K562 (cell line): ENCODE measurements around the gene FAM187B. TPM values are rescaled to one million over a fixed set of nuclear protein-coding genes. Genes with fewer than 3 reads are reported as not detected.

ENCODE experiments used
- ARID3A ChIP-seq: IDR thresholded peaks from 2 replicates; pipeline ENCODE4 v1.6.1; 2012; ENCODE audit warnings: low read depth, low read length, improper control_type of control experiment, borderline replicate concordance
- ATF4 ChIP-seq: fragments of 450-650 bp; formaldehyde crosslinking; IDR thresholded peaks from 2 replicates; pipeline ENCODE4 v1.4.0; 2022; ENCODE audit warnings: mild to moderate bottlenecking, moderate library complexity
- ATF7 ChIP-seq: fragments of 450-650 bp; IDR thresholded peaks from 2 replicates; pipeline ENCODE4 v1.7.1; 2014; ENCODE audit warnings: mild to moderate bottlenecking, moderate library complexity
- CBFA2T2 ChIP-seq: fragments of 450-650 bp; conservative IDR thresholded peaks from 2 replicates; pipeline ENCODE4 v1.6.1; 2017; ENCODE audit warnings: mild to moderate bottlenecking
- KLF16 ChIP-seq: IDR thresholded peaks from 2 replicates; pipeline ENCODE4 v1.6.1; 2016; ENCODE audit warnings: antibody characterized with exemption
- L3MBTL2 ChIP-seq: fragments of 450-650 bp; IDR thresholded peaks from 2 replicates; pipeline ENCODE4 v1.6.1; 2016; ENCODE audit warnings: mild to moderate bottlenecking, moderate library complexity
- RAD21 ChIP-seq, 2 experiments: fragments of 250-450 bp in 1 of 2; fragments of 450-650 bp in 1 of 2; sonication (Bioruptor Pico) in 1 of 2; formaldehyde crosslinking in 1 of 2; IDR thresholded peaks in 1 of 2; conservative IDR thresholded peaks in 1 of 2; 2 replicates each; pipeline versions ENCODE4 v1.4.0 to v1.8.0; 2020 to 2022; ENCODE audit warnings: mild to moderate bottlenecking in 2 of 2, moderate library complexity in 1 of 2
- RERE ChIP-seq: sonication (generic); formaldehyde crosslinking; IDR thresholded peaks from 2 replicates; pipeline ENCODE4 v1.8.0; 2023; ENCODE audit warnings: missing genetic modification reagents, mild to moderate bottlenecking, borderline replicate concordance
- ZNF551 ChIP-seq: fragments of 250-450 bp; sonication (Bioruptor Pico); IDR thresholded peaks from 2 replicates; pipeline ENCODE4 v1.5.0; 2021; ENCODE audit warnings: mild to moderate bottlenecking, moderate library complexity
- polyA plus RNA-seq, 8 experiments: library from polyadenylated mRNA; depleted of rRNA in 4 of 8; stranded (reverse) in 5 of 8; unstranded in 3 of 8; fragments of >200 nt; fragmentation: Nextera tagmentation in 2 of 8; fragmentation: Illumina TruSeq in 1 of 8; extraction: Ambion mirVana in 2 of 8; extraction: Trizol in 1 of 8; gene quantifications; 2 replicates each; pipeline versions ENCODE4 v1.2.1 to v1.2.3, GENCODE V29; 2011 to 2014; ENCODE audit warnings: inconsistent platforms in 1 of 8, missing spikeins in 1 of 8
- total RNA-seq, 7 experiments: library from RNA; depleted of rRNA in 6 of 7; stranded (reverse); fragments of >200 nt in 6 of 7; fragmentation: Illumina TruSeq in 2 of 7; extraction: Trizol in 2 of 7; gene quantifications; 2 replicates each; pipeline versions ENCODE4 v1.2.1 to v1.2.3, GENCODE V29; 2011 to 2021; ENCODE audit warnings: low replicate concordance in 1 of 7
- TF ChIP-seq, protein P1 (sequence below): fragments of 450-650 bp; IDR thresholded peaks from 2 replicates; pipeline ENCODE4 v1.6.1; 2016; ENCODE audit warnings: mild to moderate bottlenecking
- TF ChIP-seq, protein P2 (sequence below): fragments of 450-650 bp; IDR thresholded peaks from 2 replicates; pipeline ENCODE4 v1.6.1; 2014; ENCODE audit warnings: low read depth, mild to moderate bottlenecking, moderate library complexity, borderline replicate concordance
- TF ChIP-seq, protein P3 (sequence below): IDR thresholded peaks from 2 replicates; pipeline ENCODE4 v1.6.1; 2011; ENCODE audit not compliant: insufficient read length; ENCODE audit errors: extremely low read depth

The FAM187B gene
- total and polyA plus RNA-seq, 9 of the 15 experiments (the other 6 are each of a cell fraction or from before 2014, with no cell fraction given): 0.04 to 0.09 TPM; not detected in 7

DNA sequence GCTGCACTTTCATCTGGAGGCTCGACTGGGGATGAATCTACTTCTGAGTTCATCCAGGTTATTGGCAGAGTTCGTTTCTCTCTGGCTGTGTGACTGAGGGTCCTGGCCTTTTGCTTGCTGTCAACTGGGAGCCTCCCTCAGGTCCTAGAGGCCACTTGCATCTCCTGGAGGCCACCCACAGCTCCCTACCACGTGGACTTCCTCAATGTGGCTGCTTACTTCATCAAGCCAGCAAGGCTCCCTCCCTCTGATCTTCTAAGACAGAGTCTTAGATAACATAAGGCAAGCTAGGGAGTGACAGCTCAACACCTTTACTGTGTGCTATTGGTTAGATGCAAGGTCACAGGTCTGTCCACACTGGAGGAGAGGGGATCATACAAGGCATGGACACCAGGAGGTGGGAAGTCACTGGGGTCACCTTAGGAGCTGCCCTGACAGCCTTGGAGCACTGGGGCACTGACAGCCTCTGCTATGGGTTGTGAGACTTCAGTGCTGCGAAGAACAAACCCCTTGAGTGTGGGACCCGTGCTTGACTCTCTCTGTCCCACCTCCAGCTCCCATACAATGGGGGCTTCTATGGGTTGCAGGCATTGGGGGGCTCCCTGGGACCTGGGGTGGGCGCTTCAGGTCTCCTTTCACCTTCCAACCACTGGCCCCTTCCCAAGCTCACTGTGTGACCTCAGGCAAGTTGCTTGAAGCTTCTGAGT, 5.3 kb downstream of the FAM187B start (continued):
- TF ChIP-seq, protein P1, sequence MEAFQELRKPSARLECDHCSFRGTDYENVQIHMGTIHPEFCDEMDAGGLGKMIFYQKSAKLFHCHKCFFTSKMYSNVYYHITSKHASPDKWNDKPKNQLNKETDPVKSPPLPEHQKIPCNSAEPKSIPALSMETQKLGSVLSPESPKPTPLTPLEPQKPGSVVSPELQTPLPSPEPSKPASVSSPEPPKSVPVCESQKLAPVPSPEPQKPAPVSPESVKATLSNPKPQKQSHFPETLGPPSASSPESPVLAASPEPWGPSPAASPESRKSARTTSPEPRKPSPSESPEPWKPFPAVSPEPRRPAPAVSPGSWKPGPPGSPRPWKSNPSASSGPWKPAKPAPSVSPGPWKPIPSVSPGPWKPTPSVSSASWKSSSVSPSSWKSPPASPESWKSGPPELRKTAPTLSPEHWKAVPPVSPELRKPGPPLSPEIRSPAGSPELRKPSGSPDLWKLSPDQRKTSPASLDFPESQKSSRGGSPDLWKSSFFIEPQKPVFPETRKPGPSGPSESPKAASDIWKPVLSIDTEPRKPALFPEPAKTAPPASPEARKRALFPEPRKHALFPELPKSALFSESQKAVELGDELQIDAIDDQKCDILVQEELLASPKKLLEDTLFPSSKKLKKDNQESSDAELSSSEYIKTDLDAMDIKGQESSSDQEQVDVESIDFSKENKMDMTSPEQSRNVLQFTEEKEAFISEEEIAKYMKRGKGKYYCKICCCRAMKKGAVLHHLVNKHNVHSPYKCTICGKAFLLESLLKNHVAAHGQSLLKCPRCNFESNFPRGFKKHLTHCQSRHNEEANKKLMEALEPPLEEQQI: no peak
- TF ChIP-seq CBFA2T2: no peak
- TF ChIP-seq RAD21 (CRISPR knock-in tag; conservative IDR thresholded peaks at IDR 0.05 in 1 of 2, IDR thresholded peaks at IDR 0.05 in 1 of 2): no peak
- TF ChIP-seq ATF7: 0 out of 2 replicates have a peak, but pooled peaks have one; percentile 8
- no peak for TF ChIP-seq KLF16
- TF ChIP-seq, protein P2, sequence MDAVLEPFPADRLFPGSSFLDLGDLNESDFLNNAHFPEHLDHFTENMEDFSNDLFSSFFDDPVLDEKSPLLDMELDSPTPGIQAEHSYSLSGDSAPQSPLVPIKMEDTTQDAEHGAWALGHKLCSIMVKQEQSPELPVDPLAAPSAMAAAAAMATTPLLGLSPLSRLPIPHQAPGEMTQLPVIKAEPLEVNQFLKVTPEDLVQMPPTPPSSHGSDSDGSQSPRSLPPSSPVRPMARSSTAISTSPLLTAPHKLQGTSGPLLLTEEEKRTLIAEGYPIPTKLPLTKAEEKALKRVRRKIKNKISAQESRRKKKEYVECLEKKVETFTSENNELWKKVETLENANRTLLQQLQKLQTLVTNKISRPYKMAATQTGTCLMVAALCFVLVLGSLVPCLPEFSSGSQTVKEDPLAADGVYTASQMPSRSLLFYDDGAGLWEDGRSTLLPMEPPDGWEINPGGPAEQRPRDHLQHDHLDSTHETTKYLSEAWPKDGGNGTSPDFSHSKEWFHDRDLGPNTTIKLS: 0 out of 2 replicates have a peak, but pooled peaks have one; percentile 24
- peak; percentile 88 for TF ChIP-seq L3MBTL2
- no peak for TF ChIP-seq ARID3A
- no peak for TF ChIP-seq ATF4 (CRISPR knock-in tag)
- TF ChIP-seq ZNF551 (CRISPR knock-in tag): no peak
- TF ChIP-seq RERE (CRISPR knock-in tag): no peak
- TF ChIP-seq, protein P3, sequence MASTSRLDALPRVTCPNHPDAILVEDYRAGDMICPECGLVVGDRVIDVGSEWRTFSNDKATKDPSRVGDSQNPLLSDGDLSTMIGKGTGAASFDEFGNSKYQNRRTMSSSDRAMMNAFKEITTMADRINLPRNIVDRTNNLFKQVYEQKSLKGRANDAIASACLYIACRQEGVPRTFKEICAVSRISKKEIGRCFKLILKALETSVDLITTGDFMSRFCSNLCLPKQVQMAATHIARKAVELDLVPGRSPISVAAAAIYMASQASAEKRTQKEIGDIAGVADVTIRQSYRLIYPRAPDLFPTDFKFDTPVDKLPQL: no peak
